Body of pancreas (tissue), 4 donors: ENCODE measurements around the gene GPR137.

ENCODE experiments used
- POLR2A ChIP-seq, 3 donors: fragments of 450-650 bp; IDR thresholded peaks; one replicate each; pipeline ENCODE4 v1.6.1; 2016; ENCODE audit warnings: antibody characterized with exemption in 3 of 3, mild to moderate bottlenecking in 2 of 3
- TF ChIP-seq, protein P1 (sequence below), 7 experiments: fragments of 450-650 bp in 4 of 7; fragments of 200-600 bp in 3 of 7; sonication (generic) in 3 of 7; IDR thresholded peaks; one replicate each; pipeline ENCODE4 v1.5.1; 2016 to 2019; ENCODE audit warnings: antibody characterized with exemption in 7 of 7

GRCh38 chr11:64321026-64321425 is 35.4 kb downstream of the GPR137 start:
- TF ChIP-seq, protein P1, sequence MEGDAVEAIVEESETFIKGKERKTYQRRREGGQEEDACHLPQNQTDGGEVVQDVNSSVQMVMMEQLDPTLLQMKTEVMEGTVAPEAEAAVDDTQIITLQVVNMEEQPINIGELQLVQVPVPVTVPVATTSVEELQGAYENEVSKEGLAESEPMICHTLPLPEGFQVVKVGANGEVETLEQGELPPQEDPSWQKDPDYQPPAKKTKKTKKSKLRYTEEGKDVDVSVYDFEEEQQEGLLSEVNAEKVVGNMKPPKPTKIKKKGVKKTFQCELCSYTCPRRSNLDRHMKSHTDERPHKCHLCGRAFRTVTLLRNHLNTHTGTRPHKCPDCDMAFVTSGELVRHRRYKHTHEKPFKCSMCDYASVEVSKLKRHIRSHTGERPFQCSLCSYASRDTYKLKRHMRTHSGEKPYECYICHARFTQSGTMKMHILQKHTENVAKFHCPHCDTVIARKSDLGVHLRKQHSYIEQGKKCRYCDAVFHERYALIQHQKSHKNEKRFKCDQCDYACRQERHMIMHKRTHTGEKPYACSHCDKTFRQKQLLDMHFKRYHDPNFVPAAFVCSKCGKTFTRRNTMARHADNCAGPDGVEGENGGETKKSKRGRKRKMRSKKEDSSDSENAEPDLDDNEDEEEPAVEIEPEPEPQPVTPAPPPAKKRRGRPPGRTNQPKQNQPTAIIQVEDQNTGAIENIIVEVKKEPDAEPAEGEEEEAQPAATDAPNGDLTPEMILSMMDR (IDR thresholded peaks at IDR 0.05): no peak
- TF ChIP-seq POLR2A (IDR thresholded peaks at IDR 0.05): no peak
